Aorta (tissue), 5 donors: ENCODE results near the gene ARHGEF38. TPM values are rescaled to one million over a fixed set of nuclear protein-coding genes. Genes with fewer than 3 reads are reported as not detected.
"Not testable (repeated sequence)": the region's sequence is repeated elsewhere in the genome, so short reads cannot be mapped to it uniquely, and the experiment has no call there.

Source experiments
- ATAC-seq: fragments of 200-7000 bp; cut with Tn5 transposase; one replicate; pipeline ENCODE4 v1.9.1; 2022; ENCODE audit warnings: moderate library complexity; ENCODE audit not compliant: low FRiP score
- DNase-seq, 2 donors: peaks; one replicate each; pipeline ENCODE4 v3.0.0-alpha.2; 2020
- H3K27ac ChIP-seq, 2 donors: one replicate each; pipeline ENCODE4 v1.5.1; 2013; ENCODE audit warnings: low read length in 2 of 2, mild to moderate bottlenecking in 2 of 2, moderate library complexity in 2 of 2, control low read depth in 1 of 2, inconsistent platforms in 1 of 2, low read depth in 1 of 2
- H3K27me3 ChIP-seq, 2 donors: one replicate each; pipeline ENCODE4 v1.6.1; 2013; ENCODE audit warnings: control low read depth in 1 of 2, low read length in 1 of 2, mild to moderate bottlenecking in 1 of 2, moderate library complexity in 1 of 2; ENCODE audit not compliant: insufficient read depth in 2 of 2, control insufficient read depth in 1 of 2
- H3K36me3 ChIP-seq, 2 donors: one replicate each; pipeline ENCODE4 v1.6.1; 2013; ENCODE audit warnings: control low read depth in 1 of 2, low read length in 1 of 2, mild to moderate bottlenecking in 1 of 2; ENCODE audit not compliant: insufficient read depth in 2 of 2, control insufficient read depth in 1 of 2
- H3K4me1 ChIP-seq, 2 donors: one replicate each; pipeline ENCODE4 v1.6.1; 2013; ENCODE audit warnings: low read length in 2 of 2, control low read depth in 1 of 2, mild to moderate bottlenecking in 1 of 2, moderate library complexity in 1 of 2; ENCODE audit not compliant: insufficient read depth in 2 of 2, control insufficient read depth in 1 of 2
- H3K4me3 ChIP-seq, 2 donors: one replicate each; pipeline ENCODE4 v1.5.1; 2013; ENCODE audit warnings: low read length in 2 of 2, control low read depth in 1 of 2, mild to moderate bottlenecking in 1 of 2
- H3K9me3 ChIP-seq: one replicate; pipeline ENCODE4 v1.6.1; 2013; ENCODE audit warnings: mild to moderate bottlenecking, low read length; ENCODE audit not compliant: control insufficient read depth
- WGBS, 2 donors: extraction: QIAGEN DNeasy Blood & Tissue Kit; methylation state at CpG; one replicate each; pipeline ENCODE4 v1.1.7; 2013; 5-methylcytosine and 5-hydroxymethylcytosine counted together
- intact Hi-C, 2 donors: fragments of 100-400 bp; cut with DNase I; formaldehyde crosslinking; loops; one replicate each; pipeline versions ENCODE4 v1.14.2 to v1.15.0; 2022
- polyA plus RNA-seq, 2 donors: library from polyadenylated mRNA; stranded (reverse); fragments of 200-250 nt; gene quantifications; one replicate each; pipeline ENCODE4 v1.2.3, GENCODE V29; 2013
- total RNA-seq, 2 donors: library from RNA; stranded (reverse); fragmentation: NEBNext Ultra II Directional; extraction: Animal tissue kit (Norgen Biotek cat#: 25700); gene quantifications; one replicate each; pipeline ENCODE4 v1.2.1, GENCODE V29; 2021
- donor health status: healthy with polysubstance abuse.
- donor health status: Bipolar disorder and iron deficiency.
- donor health status: DM: no; HTN: no; CAD: no.
- donor health status: DM: no; HTN: no; CAD: no.
- donor health status: DM: yes; HTN: yes; CAD: no.

ARHGEF38 gene
- total and polyA plus RNA-seq, 4 donors: 0.75 TPM; not detected in 3

DNA sequence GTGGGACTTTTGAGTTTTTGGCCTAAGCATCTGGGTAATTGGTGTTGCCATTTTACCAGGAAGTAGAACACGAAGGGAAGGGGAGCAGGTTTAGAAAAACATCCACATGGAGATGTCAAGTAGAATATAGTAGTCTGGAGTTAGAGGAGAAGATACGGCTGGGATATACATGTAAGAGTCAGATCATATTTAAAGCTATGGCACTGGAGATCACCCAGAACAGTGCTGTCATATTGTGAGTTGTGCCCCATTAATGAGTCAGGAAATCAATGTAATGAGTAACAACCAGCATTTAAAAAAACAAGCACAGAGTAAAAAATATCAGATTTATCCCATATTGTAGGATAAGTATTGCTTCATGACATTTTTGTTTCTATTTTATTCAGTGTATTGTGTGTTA is 160.3 kb downstream of the ARHGEF38 start:
- Histone ChIP-seq H3K4me3 (no peak overlapping the region), H3K27ac (no peak overlapping the region), H3K4me1 (peaks cover 0 to 1% of the 10 kb centered on the region in 2 donors), H3K9me3 (no peaks in the 10 kb centered on the region), H3K27me3 (no peaks in the 10 kb centered on the region), H3K36me3 (no peaks in the 10 kb centered on the region)
- no peak for ATAC-seq
- WGBS, 2 donors: 67 to 81% methylated on average over 2 of the region's 2 CpGs
- no peak for DNase-seq
- intact Hi-C loops: loop anchor here (10.0 kb wide), 2 partner anchors 492 to 568 kb away; partner anchors contain the start of gene TET2 (in 1 of the 2)

DNA sequence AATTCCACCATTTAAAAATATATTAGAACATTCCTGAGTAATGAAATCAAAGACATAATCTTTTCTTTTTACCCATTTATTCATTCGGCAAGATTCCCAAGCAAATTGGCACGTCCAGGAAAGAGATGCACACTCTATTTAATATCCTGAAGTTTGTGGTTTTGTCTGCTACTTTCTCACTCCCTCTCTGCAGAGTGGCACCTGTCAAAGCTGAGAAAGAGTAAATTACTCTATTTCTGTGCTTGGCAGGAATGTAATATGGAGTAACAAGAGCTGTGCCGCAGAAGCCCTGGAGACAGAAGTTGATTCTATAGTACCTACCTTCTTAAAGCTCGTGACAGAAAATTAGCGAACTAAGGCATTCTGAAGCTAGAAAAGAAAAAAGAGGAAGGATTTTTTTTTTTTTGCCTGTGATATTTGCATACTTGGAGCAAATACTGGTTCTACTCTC is 161.7 kb downstream of the ARHGEF38 start:
- Histone ChIP-seq H3K27me3 (no peaks in the 10 kb centered on the region), H3K9me3 (no peaks in the 10 kb centered on the region), H3K27ac (peak overlapping the region in 1 of 2 donors; percentile 19), H3K4me3 (peak overlapping the region in 1 of 2 donors; percentile 31), H3K4me1 (peaks cover 0 to 1% of the 10 kb centered on the region in 2 donors), H3K36me3 (no peaks in the 10 kb centered on the region)
- ATAC-seq (no peak), DNase-seq (no peak)
- 44 to 48% methylated on average over 5 of the region's 5 CpGs for WGBS, 2 donors
- intact Hi-C loops: loop anchor here (10.0 kb wide), 2 partner anchors 491 to 569 kb away; partner anchors contain the start of gene TET2 (in 1 of the 2)

DNA sequence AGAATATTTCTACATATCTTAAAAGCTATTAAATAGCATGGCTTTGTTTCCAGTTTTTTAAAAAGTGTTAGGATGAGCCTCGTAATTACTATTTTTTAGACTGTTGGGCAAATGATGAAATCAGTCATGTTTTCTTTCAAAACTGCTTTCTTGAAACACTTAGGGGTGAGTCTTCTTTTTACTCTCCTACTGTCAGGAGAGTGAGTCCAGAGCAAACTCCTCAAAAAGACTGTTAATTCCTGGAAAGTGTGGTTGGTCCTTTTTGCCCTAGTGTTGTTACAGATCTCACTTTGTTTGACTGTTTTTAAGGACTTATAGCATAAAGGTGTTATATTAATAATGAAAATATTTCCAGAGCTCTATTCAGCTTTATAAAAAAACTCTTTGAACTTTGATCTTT is 162.5 kb downstream of the ARHGEF38 start:
- peaks cover 0 to 1% of the 10 kb centered on the region in 2 donors for H3K4me1 ChIP-seq
- no peaks in the 10 kb centered on the region for H3K27me3 ChIP-seq
- ATAC-seq: no peak
- WGBS, 2 donors: 58 to 74% methylated on average over 1 of the region's 1 CpG
- H3K27ac ChIP-seq: no peak overlapping the region
- no peak overlapping the region for H3K4me3 ChIP-seq
- H3K9me3 ChIP-seq: no peaks in the 10 kb centered on the region
- intact Hi-C loops: loop anchor here (10.0 kb wide), 2 partner anchors 490 to 570 kb away; partner anchors contain the start of gene TET2 (in 1 of the 2)
- no peak for DNase-seq
- no peaks in the 10 kb centered on the region for H3K36me3 ChIP-seq

- Histone ChIP-seq H3K4me3 (no peak overlapping the region), H3K27ac (no peak overlapping the region), H3K9me3 (no peaks in the 10 kb centered on the region), H3K27me3 (no peaks in the 10 kb centered on the region), H3K4me1 (peaks cover 0 to 1% of the 10 kb centered on the region in 2 donors), H3K36me3 (no peaks in the 10 kb centered on the region)
- WGBS, 2 donors: 37 to 41% methylated on average over 4 of the region's 4 CpGs
- ATAC-seq (no peak), DNase-seq (no peak)
- intact Hi-C loops: loop anchor here (10.0 kb wide), 2 partner anchors 489 to 571 kb away; partner anchors contain the start of gene TET2 (in 1 of the 2)
Observed at GRCh38 chr4:105715692-105716278, 163.4 kb downstream of the ARHGEF38 start.

DNA sequence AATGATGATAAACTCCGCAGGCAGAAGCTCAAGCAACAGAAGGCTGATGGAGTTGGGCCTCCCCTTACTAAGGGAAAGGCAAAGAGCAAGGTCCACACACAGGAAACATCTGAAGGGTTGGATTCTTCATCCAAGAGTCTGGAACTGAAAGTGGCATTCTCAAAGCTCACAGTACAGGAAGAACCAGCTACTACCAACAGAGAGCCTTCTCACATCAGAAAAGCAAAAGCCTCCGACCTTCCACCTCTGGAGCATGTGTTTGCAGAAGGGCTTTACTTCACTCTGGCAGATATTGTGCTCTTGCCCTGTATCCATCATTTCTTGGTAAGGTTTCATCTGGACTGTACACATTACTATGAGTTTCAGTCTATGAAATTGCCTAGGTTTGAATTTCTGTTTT is 166.8 kb downstream of the ARHGEF38 start:
- Histone ChIP-seq H3K4me3 (no peak overlapping the region), H3K27me3 (no peaks in the 10 kb centered on the region), H3K27ac (no peak overlapping the region), H3K9me3 (no peaks in the 10 kb centered on the region), H3K4me1 (no peaks in the 10 kb centered on the region), H3K36me3 (no peaks in the 10 kb centered on the region)
- intact Hi-C loops: loop anchor here (10.0 kb wide), 2 partner anchors 486 to 574 kb away; partner anchors contain the start of gene TET2 (in 1 of the 2)
- DNase-seq (no peak), ATAC-seq (no peak)
- WGBS, 2 donors: 91% methylated on average over 2 of the region's 2 CpGs

- 97 to 98% methylated on average over 2 of the region's 2 CpGs for WGBS, 2 donors
- no peak overlapping the region for H3K4me3 ChIP-seq
- no peak for ATAC-seq
- no peaks in the 10 kb centered on the region for H3K4me1 ChIP-seq
- intact Hi-C loops: no loop called here
- no peaks in the 10 kb centered on the region for H3K27me3 ChIP-seq
- no peak overlapping the region for H3K27ac ChIP-seq
- no peak for DNase-seq
- no peaks in the 10 kb centered on the region for H3K36me3 ChIP-seq
- H3K9me3 ChIP-seq: no peaks in the 10 kb centered on the region
Observed at GRCh38 chr4:105725623-105726022, 173.2 kb downstream of the ARHGEF38 start.

- WGBS, 2 donors: 97 to 99% methylated on average over 4 of the region's 4 CpGs
- H3K4me3 ChIP-seq, H3K9me3 ChIP-seq, DNase-seq, H3K27me3 ChIP-seq, H3K27ac ChIP-seq, intact Hi-C loops, H3K4me1 ChIP-seq, ATAC-seq, H3K36me3 ChIP-seq: not testable (repeated sequence)
Observed at GRCh38 chr4:105729895-105730294, 177.5 kb downstream of the ARHGEF38 start.
